GM23248 (cell line): ENCODE data around the gene IDH3G. TPM values are rescaled to one million over a fixed set of nuclear protein-coding genes. Genes with fewer than 3 reads are reported as not detected.
A peak's percentile ranks its signal among the peaks of the same experiment; 100 is the strongest.

Experiments used
- DNase-seq: peaks from one replicate; pipeline ENCODE4 v3.0.0-alpha.2; 2015
- H2AFZ ChIP-seq: fragments of 200-600 bp; sonication (generic); 2 replicates; pipeline ENCODE4 v1.6.1; 2016; ENCODE audit warnings: antibody characterized with exemption
- H3F3A ChIP-seq: fragments of 200-600 bp; sonication (generic); 2 replicates; pipeline ENCODE4 v1.6.1; 2016; ENCODE audit warnings: mild to moderate bottlenecking, antibody characterized with exemption, mixed run types; ENCODE audit not compliant: insufficient read depth
- H3K27ac ChIP-seq: fragments of 200-600 bp; sonication (generic); 2 replicates; pipeline ENCODE4 v1.5.1; 2016; ENCODE audit warnings: mild to moderate bottlenecking
- H3K27me3 ChIP-seq: fragments of 200-600 bp; sonication (generic); replicated peaks from 2 replicates; pipeline ENCODE4 v1.6.1; 2016; ENCODE audit warnings: mild to moderate bottlenecking; ENCODE audit not compliant: insufficient read depth
- H3K36me3 ChIP-seq: fragments of 200-600 bp; sonication (generic); 2 replicates; pipeline ENCODE4 v1.6.1; 2016; ENCODE audit warnings: low read depth, mild to moderate bottlenecking
- H3K4me1 ChIP-seq: fragments of 200-600 bp; sonication (generic); 2 replicates; pipeline ENCODE4 v1.6.1; 2016; ENCODE audit warnings: mild to moderate bottlenecking; ENCODE audit not compliant: insufficient read depth
- H3K4me2 ChIP-seq: fragments of 200-600 bp; sonication (generic); one replicate; pipeline ENCODE4 v1.6.1; 2016; ENCODE audit warnings: mild to moderate bottlenecking; ENCODE audit not compliant: unreplicated experiment
- H3K4me3 ChIP-seq: fragments of 200-600 bp; sonication (generic); 2 replicates; pipeline ENCODE4 v1.5.1; 2016; ENCODE audit warnings: mild to moderate bottlenecking
- H3K79me2 ChIP-seq: fragments of 200-600 bp; sonication (generic); 2 replicates; pipeline ENCODE4 v1.6.1; 2016; ENCODE audit warnings: mild to moderate bottlenecking; ENCODE audit not compliant: insufficient read depth
- H3K9ac ChIP-seq: fragments of 200-600 bp; sonication (generic); 2 replicates; pipeline ENCODE4 v1.6.1; 2016; ENCODE audit warnings: mild to moderate bottlenecking
- H3K9me2 ChIP-seq: fragments of 200-600 bp; sonication (generic); 2 replicates; pipeline ENCODE4 v1.6.1; 2016; ENCODE audit warnings: mixed run types, mild to moderate bottlenecking, moderate library complexity; ENCODE audit not compliant: insufficient read depth
- H3K9me3 ChIP-seq: fragments of 200-600 bp; sonication (generic); one replicate; pipeline ENCODE4 v1.6.1; 2017; ENCODE audit warnings: low read depth
- H4K20me1 ChIP-seq: fragments of 200-600 bp; sonication (generic); 2 replicates; pipeline ENCODE4 v1.6.0; 2016; ENCODE audit not compliant: insufficient read depth
- EZH2 ChIP-seq: fragments of 200-600 bp; sonication (generic); IDR thresholded peaks from 2 replicates; pipeline ENCODE4 v1.6.1; 2018; ENCODE audit warnings: antibody characterized with exemption, mild to moderate bottlenecking; ENCODE audit not compliant: insufficient read depth, poor library complexity, severe bottlenecking
- EZH2phosphoT487 ChIP-seq: fragments of 200-600 bp; sonication (generic); IDR thresholded peaks from 2 replicates; pipeline ENCODE4 v1.6.1; 2018; ENCODE audit warnings: antibody characterized with exemption, moderate library complexity, mild to moderate bottlenecking, low read depth; ENCODE audit not compliant: insufficient read depth
- WGBS, 2 experiments: methylation state at CpG; one replicate each; pipeline ENCODE4 v1.1.6; 2015 to 2017; ENCODE audit warnings: low lambda C conversion rate in 2 of 2, low coverage in 1 of 2; ENCODE audit errors: missing lambda C conversion rate in 2 of 2; 5-methylcytosine and 5-hydroxymethylcytosine counted together
- in situ Hi-C: fragments of 300-500 bp; cut with MboI; formaldehyde crosslinking; loops from 2 replicates; pipeline ENCODE4 v1.15.0; 2020
- polyA plus RNA-seq: library from polyadenylated mRNA; unstranded; fragments of >200 nt; fragmentation: Nextera tagmentation; extraction: Ambion mirVana; gene quantifications from 2 replicates; pipeline ENCODE4 v1.2.1, GENCODE V29; 2016
- total RNA-seq: library from RNA; depleted of rRNA; stranded (reverse); fragments of >200 nt; shearing (Covaris generic); gene quantifications from 2 replicates; pipeline ENCODE4 v1.2.3, GENCODE V29; 2014

IDH3G gene
- total and polyA plus RNA-seq, 2 experiments from 2014 or later, result 83.2 to 88.2 TPM

DNA sequence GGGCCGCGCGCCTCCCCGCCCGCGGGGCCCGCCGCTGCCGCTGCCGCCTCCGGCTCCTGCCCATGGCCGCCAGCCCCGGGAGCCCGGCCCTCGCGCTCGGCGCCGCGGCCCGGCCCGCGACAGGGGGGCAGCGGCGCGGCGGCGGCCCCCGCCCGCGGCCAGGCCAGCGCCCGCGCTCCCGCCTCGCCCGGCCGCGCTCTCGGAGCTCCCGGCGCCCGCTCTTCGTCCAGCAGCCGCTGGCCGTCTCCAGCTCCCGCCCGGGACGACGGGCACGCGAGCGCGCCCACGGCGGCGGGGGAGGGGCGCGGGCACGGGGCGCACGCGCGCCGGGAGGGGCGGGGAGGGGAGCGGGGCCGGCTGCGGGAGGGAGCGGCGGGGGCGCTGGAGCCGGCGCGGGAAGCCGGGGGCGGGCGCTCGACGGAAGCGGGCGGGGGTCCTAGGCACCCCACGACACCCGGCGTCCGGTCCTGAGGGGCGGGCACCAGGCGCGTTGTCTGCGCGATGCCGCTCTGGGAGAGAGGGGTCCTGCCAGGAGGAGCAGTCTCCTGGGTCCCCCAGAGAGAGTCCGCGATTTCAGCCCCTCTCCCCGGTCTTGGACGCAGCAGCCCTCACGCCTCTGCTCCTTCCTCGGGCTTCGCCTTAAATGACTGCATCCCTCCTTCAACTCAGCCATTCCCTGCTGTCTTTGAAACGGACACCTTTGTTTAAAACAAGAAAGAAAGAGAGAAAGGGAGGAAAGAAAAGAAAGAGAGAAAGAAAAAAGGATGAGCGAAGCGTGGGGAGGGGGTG is 36.7 kb upstream of the IDH3G start:
- Histone ChIP-seq H3F3A (no peaks in the 10 kb centered on the region), H3K27me3 (no peaks in the 10 kb centered on the region; the same call in 1 of the 2 replicates), H3K4me2 (no peak overlapping the region), H3K27ac (no peak overlapping the region), H4K20me1 (no peaks in the 10 kb centered on the region), H3K79me2 (no peaks in the 10 kb centered on the region), H3K4me3 (no peak overlapping the region), H3K4me1 (no peaks in the 10 kb centered on the region), H3K9me2 (no peaks in the 10 kb centered on the region), H3K9me3 (no peaks in the 10 kb centered on the region), H3K9ac (no peak overlapping the region), H2AFZ (no peak overlapping the region), H3K36me3 (no peaks in the 10 kb centered on the region)
- peak; percentile 11 for DNase-seq
- 11 to 31% methylated on average over 4 to 10 of the region's 102 CpGs for WGBS, 2 experiments
- TF ChIP-seq EZH2phosphoT487 (no peak), EZH2 (no peak)
- in situ Hi-C loops, result no loop called here

DNA sequence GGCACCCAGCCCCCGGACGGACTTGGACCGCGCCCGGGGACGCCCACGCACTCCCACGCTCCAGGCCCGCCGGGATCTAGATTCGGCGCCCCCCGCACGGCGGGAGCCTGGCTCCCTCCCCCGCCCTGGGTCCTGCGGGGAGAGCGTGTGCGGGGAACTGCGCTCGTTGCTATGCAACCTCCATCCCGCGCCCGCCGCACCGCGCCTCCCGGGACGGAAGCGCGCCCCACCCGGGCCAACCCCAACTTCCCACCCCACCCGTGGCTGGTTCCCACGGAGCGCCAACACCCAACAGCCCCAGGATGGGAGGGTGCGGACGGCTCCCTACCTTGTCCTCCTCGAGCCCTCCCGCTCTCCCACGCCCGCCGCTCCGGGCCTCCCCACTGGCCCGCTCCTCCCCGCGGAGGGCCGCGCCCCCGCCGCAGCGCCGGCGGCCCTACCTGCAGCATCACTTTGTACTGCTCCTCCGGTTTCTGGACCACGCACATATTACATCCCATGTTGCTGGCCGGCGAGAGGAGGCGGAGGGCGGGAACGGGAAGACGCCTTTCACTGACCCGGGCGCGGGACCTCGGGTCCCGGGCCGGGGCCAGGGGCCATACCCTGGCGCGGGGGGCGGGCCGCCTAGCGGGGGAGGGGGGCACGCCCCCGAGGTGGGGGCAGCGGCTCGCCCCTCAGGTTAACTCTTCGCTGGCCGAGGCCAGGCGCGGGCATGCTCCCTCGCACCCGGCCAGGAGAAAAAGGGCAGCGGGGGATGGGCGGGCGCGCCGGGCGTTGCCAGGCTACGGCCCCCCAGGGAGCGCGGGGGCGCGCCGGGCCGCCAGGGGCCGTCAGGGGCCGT is 35.8 kb upstream of the IDH3G start, which contains the start of gene PDZD4:
Gene PDZD4, minus strand, starts transcription at position 746 of the 841 bp plus-strand sequence. Its CDS starts 246 bp downstream, at position 500.
- Histone ChIP-seq H3K9me2 (no peaks in the 10 kb centered on the region), H3K9ac (no peak within 1 kb of the TSS), H3K4me2 (no peak within 1 kb of the TSS), H3K27me3 (no peaks in the 10 kb centered on the region; the same call in 1 of the 2 replicates), H3K9me3 (no peaks in the 10 kb centered on the region), H2AFZ (no peak within 1 kb of the TSS), H3F3A (no peaks in the 10 kb centered on the region), H3K36me3 (no peaks in the 10 kb centered on the region), H3K4me1 (no peaks in the 10 kb centered on the region), H3K27ac (no peak within 1 kb of the TSS), H3K4me3 (0 out of 2 replicates have a peak within 1 kb of the TSS, but pooled peaks have one; percentile 29), H4K20me1 (no peaks in the 10 kb centered on the region), H3K79me2 (no peaks in the 10 kb centered on the region)
- in situ Hi-C loops, result no loop called here
- peak; percentile 9 for DNase-seq
- WGBS, 2 experiments, result 0 to 3% methylated on average over 10 to 24 of the region's 97 CpGs
- peak; percentile 90 for TF ChIP-seq EZH2
- TF ChIP-seq EZH2phosphoT487, result peak; percentile 56; the same call in 1 of the 2 replicates

DNA sequence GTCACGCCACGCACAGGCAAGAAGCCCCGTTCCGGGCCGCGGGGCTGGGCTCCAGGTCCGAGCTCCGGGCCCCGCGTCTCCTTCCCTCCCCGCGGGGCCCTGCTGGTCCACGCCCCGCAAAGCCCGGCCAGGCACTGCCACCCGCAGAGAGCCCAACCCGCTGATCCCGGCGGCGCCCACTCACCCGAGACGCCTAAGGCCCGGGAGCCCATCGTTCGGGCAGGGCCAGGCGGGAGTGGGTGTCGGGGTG is 35.3 kb upstream of the IDH3G start:
- Histone ChIP-seq H4K20me1 (no peaks in the 10 kb centered on the region), H3K4me1 (no peaks in the 10 kb centered on the region), H3K9me3 (no peaks in the 10 kb centered on the region), H3K36me3 (no peaks in the 10 kb centered on the region), H3K79me2 (no peaks in the 10 kb centered on the region), H3K9me2 (no peaks in the 10 kb centered on the region), H3K27me3 (no peaks in the 10 kb centered on the region; the same call in 1 of the 2 replicates), H3K9ac (no peak overlapping the region), H3K4me2 (no peak overlapping the region), H3K27ac (no peak overlapping the region), H2AFZ (no peak overlapping the region), H3K4me3 (no peak overlapping the region), H3F3A (no peaks in the 10 kb centered on the region)
- in situ Hi-C loops, result no loop called here
- WGBS, 2 experiments, result 1% methylated on average over 14 of the region's 27 CpGs; no CpG with 5 or more reads in 1 of the 2 experiments
- peak; percentile 19 for DNase-seq
- TF ChIP-seq EZH2phosphoT487, result peak; percentile 36; the same call in 1 of the 2 replicates
- TF ChIP-seq EZH2, result no peak

DNA sequence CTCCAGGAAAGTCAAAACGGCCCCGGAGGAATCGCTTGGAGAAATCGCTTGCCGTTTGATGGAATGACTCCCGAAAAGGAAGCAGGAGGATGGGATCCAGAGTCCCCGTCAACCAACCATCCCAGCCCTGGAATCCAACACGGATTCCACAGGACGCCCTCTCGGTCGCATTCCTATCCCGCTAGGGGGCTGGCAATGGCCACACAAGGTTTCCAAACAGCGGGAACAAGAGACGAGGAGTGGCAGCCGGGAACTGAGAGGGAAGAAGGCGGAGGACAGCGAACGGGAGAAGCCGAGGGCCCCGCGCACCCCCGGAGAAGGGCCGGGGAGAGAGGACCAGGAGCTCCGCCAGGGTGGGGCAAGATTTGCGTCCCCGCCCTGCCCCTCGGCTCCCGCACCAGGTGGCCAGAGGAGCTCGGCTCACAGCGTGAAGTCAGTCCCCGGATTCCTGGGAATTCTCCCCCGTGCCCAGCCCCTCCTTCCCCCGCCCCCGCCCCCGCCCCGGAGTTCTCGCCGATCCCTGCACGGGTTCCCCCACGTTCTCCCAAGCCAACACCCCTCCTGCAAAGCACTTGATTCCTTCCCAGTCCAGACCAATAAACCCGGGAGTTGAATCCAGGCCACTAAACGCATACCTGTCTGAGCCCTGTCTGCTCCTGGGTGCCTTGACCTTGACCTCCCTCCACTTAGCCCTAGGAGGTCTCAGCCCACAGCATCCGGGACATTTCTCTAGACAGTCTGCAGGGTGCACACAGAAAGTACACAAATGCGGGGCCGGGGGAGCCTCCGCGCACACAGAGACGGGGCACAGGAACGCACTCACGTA is 34.8 kb upstream of the IDH3G start:
- 6% methylated on average over 22 to 40 of the region's 50 CpGs for WGBS, 2 experiments
- no peaks in the 10 kb centered on the region for H3K36me3 ChIP-seq
- DNase-seq, result peak; percentile 6
- in situ Hi-C loops, result no loop called here
- no peak overlapping the region for H2AFZ ChIP-seq
- no peaks in the 10 kb centered on the region for H3K79me2 ChIP-seq
- TF ChIP-seq EZH2 (no peak), EZH2phosphoT487 (peak; percentile 14; the same call in 1 of the 2 replicates)
- no peak overlapping the region for H3K4me2 ChIP-seq
- no peaks in the 10 kb centered on the region for H4K20me1 ChIP-seq
- H3K27me3 ChIP-seq, result no peaks in the 10 kb centered on the region; the same call in 1 of the 2 replicates
- H3K9ac ChIP-seq, result no peak overlapping the region
- H3F3A ChIP-seq, result no peaks in the 10 kb centered on the region
- H3K4me1 ChIP-seq, result no peaks in the 10 kb centered on the region
- no peaks in the 10 kb centered on the region for H3K9me2 ChIP-seq
- H3K4me3 ChIP-seq, result no peak overlapping the region
- no peaks in the 10 kb centered on the region for H3K9me3 ChIP-seq
- H3K27ac ChIP-seq, result no peak overlapping the region
